Erythroblast (primary cell): Measurements from ENCODE around the gene NUDT13.

Source experiments
- DNase-seq, 2 experiments: peaks; one replicate each; lab custom pipeline; 2025; lab: John Stamatoyannopoulos, UW
- GATA1 ChIP-seq: IDR thresholded peaks from 2 replicates; pipeline ENCODE4 v1.6.1; 2011; ENCODE audit warnings: low read depth, mild to moderate bottlenecking, control low read depth, low read length, moderate library complexity
- POLR2A ChIP-seq: IDR thresholded peaks from 2 replicates; pipeline ENCODE4 v1.6.1; 2011; ENCODE audit warnings: mild to moderate bottlenecking, low read length

The NUDT13 gene

GRCh38 chr10:73110345-73110849, at the start of gene NUDT13:
Gene NUDT13 (plus strand): TSS chr10:73110455. CDS start chr10:73114366, 3,911 bp downstream.
- peak; percentile 65 to 66 for DNase-seq
- TF ChIP-seq GATA1 (no peak), POLR2A (no peak)

GRCh38 chr10:73060738-73061635, 49.3 kb upstream of the NUDT13 start:
- no peak for TF ChIP-seq GATA1
- no peak for TF ChIP-seq POLR2A
- DNase-seq, result peak; percentile 38 to 57

GRCh38 chr10:73061743-73062142, 48.5 kb upstream of the NUDT13 start:
- no peak for DNase-seq
- TF ChIP-seq GATA1 (no peak), POLR2A (no peak)

- TF ChIP-seq GATA1 (no peak), POLR2A (no peak)
- no peak for DNase-seq
Observed at GRCh38 chr10:73065441-73065840, 44.8 kb upstream of the NUDT13 start.

- peak in 1 of 2 experiments; percentile 7 for DNase-seq
- no peak for TF ChIP-seq POLR2A
- no peak for TF ChIP-seq GATA1
Observed at GRCh38 chr10:73073627-73074026, 36.6 kb upstream of the NUDT13 start.

GRCh38 chr10:73075829-73076228, 34.4 kb upstream of the NUDT13 start:
- TF ChIP-seq POLR2A, result no peak
- no peak for TF ChIP-seq GATA1
- no peak for DNase-seq

- no peak for TF ChIP-seq GATA1
- TF ChIP-seq POLR2A, result no peak
- no peak for DNase-seq
Observed at GRCh38 chr10:73076360-73077183, 33.7 kb upstream of the NUDT13 start.

- DNase-seq, result peak; percentile 12 to 58
- no peak for TF ChIP-seq POLR2A
- no peak for TF ChIP-seq GATA1
Observed at GRCh38 chr10:73079779-73080541, 30.3 kb upstream of the NUDT13 start.

- TF ChIP-seq GATA1 (no peak), POLR2A (no peak)
Observed at GRCh38 chr10:73083221-73083620, 27.0 kb upstream of the NUDT13 start.

GRCh38 chr10:73084209-73084608, 26.0 kb upstream of the NUDT13 start:
- no peak for DNase-seq

More at GRCh38 chr10:73083221-73083620, 27.0 kb upstream of the NUDT13 start:
- no peak for DNase-seq

GRCh38 chr10:73086816-73087215, 23.4 kb upstream of the NUDT13 start:
- TF ChIP-seq GATA1, result no peak
- TF ChIP-seq POLR2A, result no peak
- DNase-seq, result no peak

More at GRCh38 chr10:73084209-73084608, 26.0 kb upstream of the NUDT13 start:
- TF ChIP-seq POLR2A (no peak), GATA1 (no peak)

- TF ChIP-seq POLR2A (no peak), GATA1 (no peak)
- no peak for DNase-seq
Observed at GRCh38 chr10:73088304-73088703, 22.0 kb upstream of the NUDT13 start.

- DNase-seq, result no peak
- no peak for TF ChIP-seq POLR2A
- TF ChIP-seq GATA1, result no peak
Observed at GRCh38 chr10:73092830-73093229, 17.4 kb upstream of the NUDT13 start.
